SK-N-SH treated with all-trans-retinoic acid at 6 μM for 48 hours (cell line): ENCODE measurements around the gene VCL.

ENCODE experiments used
- ARNTL ChIP-seq: fragments of 450-650 bp; formaldehyde crosslinking; IDR thresholded peaks from 2 replicates; pipeline ENCODE4 v1.5.0; 2020; ENCODE audit warnings: low read depth, mild to moderate bottlenecking, moderate library complexity, borderline replicate concordance
- CREB5 ChIP-seq: fragments of 250-450 bp; sonication (Bioruptor Pico); IDR thresholded peaks from 2 replicates; pipeline ENCODE4 v1.5.1; 2020; ENCODE audit warnings: low read depth, mild to moderate bottlenecking, moderate library complexity
- CSDC2 ChIP-seq: fragments of 250-450 bp; sonication (Bioruptor Pico); IDR thresholded peaks from 2 replicates; pipeline ENCODE4 v1.5.0; 2020; ENCODE audit warnings: mild to moderate bottlenecking, moderate library complexity
- ESRRG ChIP-seq: fragments of 250-450 bp; sonication (Bioruptor Pico); IDR thresholded peaks from 2 replicates; pipeline ENCODE4 v1.6.1; 2021; ENCODE audit warnings: mild to moderate bottlenecking
- GLIS3 ChIP-seq: fragments of 250-450 bp; sonication (Bioruptor Pico); IDR thresholded peaks from 2 replicates; pipeline ENCODE4 v1.5.0; 2020; ENCODE audit warnings: mild to moderate bottlenecking, moderate library complexity
- PATZ1 ChIP-seq: fragments of 250-450 bp; sonication (Bioruptor Pico); IDR thresholded peaks from 2 replicates; pipeline ENCODE4 v1.8.0; 2020; ENCODE audit warnings: mild to moderate bottlenecking, moderate library complexity, borderline replicate concordance
- TOX ChIP-seq: fragments of 250-450 bp; sonication (Bioruptor Pico); IDR thresholded peaks from 2 replicates; pipeline ENCODE4 v1.8.0; 2021; ENCODE audit warnings: mild to moderate bottlenecking, moderate library complexity, borderline replicate concordance
- ZC3H10 ChIP-seq: fragments of 250-450 bp; sonication (Bioruptor Pico); IDR thresholded peaks from 2 replicates; pipeline ENCODE4 v1.5.1; 2021; ENCODE audit warnings: mild to moderate bottlenecking, moderate library complexity
- ZNF70 ChIP-seq: fragments of 450-650 bp; formaldehyde crosslinking; IDR thresholded peaks from 2 replicates; pipeline ENCODE4 v1.5.0; 2020; ENCODE audit warnings: mild to moderate bottlenecking, moderate library complexity
- ZNF8 ChIP-seq: fragments of 450-650 bp; formaldehyde crosslinking; IDR thresholded peaks from 2 replicates; pipeline ENCODE4 v1.5.0; 2020; ENCODE audit warnings: mild to moderate bottlenecking, moderate library complexity

- TF ChIP-seq GLIS3 = no peak
- TF ChIP-seq ARNTL (CRISPR knock-in tag) = no peak
- TF ChIP-seq CSDC2 (CRISPR knock-in tag) = no peak
- no peak for TF ChIP-seq TOX
- no peak for TF ChIP-seq ZNF70 (CRISPR knock-in tag)
- no peak for TF ChIP-seq ZC3H10 (CRISPR knock-in tag)
- no peak for TF ChIP-seq ESRRG (CRISPR knock-in tag)
- no peak for TF ChIP-seq CREB5 (CRISPR knock-in tag)
- TF ChIP-seq ZNF8 = no peak
- TF ChIP-seq PATZ1 (CRISPR knock-in tag) = no peak
Measured at GRCh38 chr10:74058071-74058470, 60.2 kb downstream of the VCL start.
